ENCODE data around the gene FSTL5. TPM values are rescaled to one million over a fixed set of nuclear protein-coding genes. Genes with fewer than 3 reads are reported as not detected.

Gene FSTL5
- total RNA-seq, 1 experiment from 2014 or later, result 1.9 TPM

DNA sequence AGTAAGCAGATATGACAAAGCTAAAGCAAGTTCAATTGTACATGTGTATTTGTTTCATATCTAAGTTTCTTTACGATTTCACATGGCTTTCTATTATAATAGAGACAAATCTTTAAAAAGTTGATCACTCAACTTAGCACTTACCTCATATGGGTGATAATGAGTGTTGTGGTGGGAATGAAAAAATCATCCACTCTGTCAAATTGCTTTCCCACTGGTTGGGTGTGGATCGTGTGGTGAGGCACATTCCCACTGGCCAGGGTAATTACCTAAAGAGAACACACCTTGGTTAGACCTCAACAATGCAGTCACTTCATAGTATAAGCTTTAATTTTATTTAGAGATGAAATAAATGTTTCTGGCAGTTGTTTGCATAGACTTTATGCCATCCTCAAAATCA lies 708.9 kb downstream of the FSTL5 start:
- H3K4me3 Mint-ChIP-seq (ENCODE audit: unreplicated experiment), result no peak overlapping the region
- Histone ChIP-seq H3K9me3 (no peaks in the 10 kb centered on the region), H3K4me3 (ENCODE audit: low read depth, low read length) (no peak overlapping the region), H3K36me3 (ENCODE audit: control insufficient read depth, insufficient read depth, low read length) (no peaks in the 10 kb centered on the region), H3K4me1 (no peaks in the 10 kb centered on the region), H3K27me3 (replicated peaks; ENCODE audit: control insufficient read depth, insufficient read depth, low read length) (no peaks in the 10 kb centered on the region)
- no peaks in the 10 kb centered on the region for H3K36me3 Mint-ChIP-seq (ENCODE audit: insufficient read depth, unreplicated experiment)
- no peak overlapping the region for H3K27ac Mint-ChIP-seq (ENCODE audit: unreplicated experiment)
- TF ChIP-seq, protein P1, sequence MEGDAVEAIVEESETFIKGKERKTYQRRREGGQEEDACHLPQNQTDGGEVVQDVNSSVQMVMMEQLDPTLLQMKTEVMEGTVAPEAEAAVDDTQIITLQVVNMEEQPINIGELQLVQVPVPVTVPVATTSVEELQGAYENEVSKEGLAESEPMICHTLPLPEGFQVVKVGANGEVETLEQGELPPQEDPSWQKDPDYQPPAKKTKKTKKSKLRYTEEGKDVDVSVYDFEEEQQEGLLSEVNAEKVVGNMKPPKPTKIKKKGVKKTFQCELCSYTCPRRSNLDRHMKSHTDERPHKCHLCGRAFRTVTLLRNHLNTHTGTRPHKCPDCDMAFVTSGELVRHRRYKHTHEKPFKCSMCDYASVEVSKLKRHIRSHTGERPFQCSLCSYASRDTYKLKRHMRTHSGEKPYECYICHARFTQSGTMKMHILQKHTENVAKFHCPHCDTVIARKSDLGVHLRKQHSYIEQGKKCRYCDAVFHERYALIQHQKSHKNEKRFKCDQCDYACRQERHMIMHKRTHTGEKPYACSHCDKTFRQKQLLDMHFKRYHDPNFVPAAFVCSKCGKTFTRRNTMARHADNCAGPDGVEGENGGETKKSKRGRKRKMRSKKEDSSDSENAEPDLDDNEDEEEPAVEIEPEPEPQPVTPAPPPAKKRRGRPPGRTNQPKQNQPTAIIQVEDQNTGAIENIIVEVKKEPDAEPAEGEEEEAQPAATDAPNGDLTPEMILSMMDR (IDR thresholded peaks at IDR 0.05; ENCODE audit: insufficient read depth in 1 of 2, low read depth in 1 of 2, low read length in 1 of 2, severe bottlenecking in 1 of 2, unreplicated experiment in 1 of 2), result no peak
- no peaks in the 10 kb centered on the region for H3K27me3 Mint-ChIP-seq (ENCODE audit: insufficient read depth, unreplicated experiment)
- ChIA-PET POLR2A (no interaction called here), CTCF (no interaction called here)
- no peaks in the 10 kb centered on the region for H3K9me3 Mint-ChIP-seq (ENCODE audit: unreplicated experiment)
- BruUV-seq (replicated peaks), result no TSS peak
- intact Hi-C loops (cut with micrococcal nuclease; ENCODE audit: unreplicated experiment), result no loop called here
- no peak for DNase-seq
- no peaks in the 10 kb centered on the region for H3K4me1 Mint-ChIP-seq (ENCODE audit: low read depth, unreplicated experiment)

- ChIA-PET CTCF (no interaction called here), POLR2A (no interaction called here)
- Histone ChIP-seq H3K4me3 (ENCODE audit: low read depth, low read length) (no peak overlapping the region), H3K36me3 (ENCODE audit: control insufficient read depth, insufficient read depth, low read length) (no peaks in the 10 kb centered on the region), H3K27me3 (replicated peaks; ENCODE audit: control insufficient read depth, insufficient read depth, low read length) (no peaks in the 10 kb centered on the region), H3K9me3 (no peaks in the 10 kb centered on the region), H3K4me1 (no peaks in the 10 kb centered on the region)
- no peak overlapping the region for H3K4me3 Mint-ChIP-seq (ENCODE audit: unreplicated experiment)
- no peak overlapping the region for H3K27ac Mint-ChIP-seq (ENCODE audit: unreplicated experiment)
- TF ChIP-seq, protein P1 (IDR thresholded peaks at IDR 0.05; ENCODE audit: insufficient read depth in 1 of 2, low read depth in 1 of 2, low read length in 1 of 2, severe bottlenecking in 1 of 2, unreplicated experiment in 1 of 2), result no peak
- BruUV-seq (replicated peaks), result no TSS peak
- no peaks in the 10 kb centered on the region for H3K9me3 Mint-ChIP-seq (ENCODE audit: unreplicated experiment)
- no peaks in the 10 kb centered on the region for H3K4me1 Mint-ChIP-seq (ENCODE audit: low read depth, unreplicated experiment)
- intact Hi-C loops (cut with micrococcal nuclease; ENCODE audit: unreplicated experiment), result no loop called here
- no peak for DNase-seq
- no peaks in the 10 kb centered on the region for H3K27me3 Mint-ChIP-seq (ENCODE audit: insufficient read depth, unreplicated experiment)
- H3K36me3 Mint-ChIP-seq (ENCODE audit: insufficient read depth, unreplicated experiment), result no peaks in the 10 kb centered on the region
Observed at GRCh38 chr4:161448550-161449180, 715.1 kb downstream of the FSTL5 start.

DNA sequence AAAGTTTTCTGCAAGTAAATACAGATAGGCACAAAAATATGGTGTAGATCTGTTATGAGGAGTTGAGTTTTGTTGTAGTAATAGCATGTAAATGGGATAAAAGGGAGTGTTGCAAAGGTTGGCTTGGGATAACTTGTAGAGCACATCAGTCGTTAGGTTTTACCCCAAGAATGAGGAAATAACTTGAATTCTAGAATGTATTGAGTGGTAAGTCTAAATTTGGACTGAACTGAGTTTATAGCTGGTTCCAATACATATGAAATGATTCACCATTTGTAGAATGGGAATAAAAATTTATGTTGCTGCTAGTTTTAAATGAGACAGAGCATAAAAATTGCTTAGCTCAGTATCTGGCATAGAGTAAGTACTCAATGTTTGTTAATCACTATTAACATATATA lies 719.2 kb downstream of the FSTL5 start:
- CTCF ChIA-PET, result no interaction called here

More for the DNA sequence above, 719.2 kb downstream of the FSTL5 start:
- Histone ChIP-seq H3K27me3 (replicated peaks; ENCODE audit: control insufficient read depth, insufficient read depth, low read length) (no peaks in the 10 kb centered on the region), H3K4me3 (ENCODE audit: low read depth, low read length) (no peak overlapping the region), H3K9me3 (no peaks in the 10 kb centered on the region), H3K36me3 (ENCODE audit: control insufficient read depth, insufficient read depth, low read length) (no peaks in the 10 kb centered on the region), H3K4me1 (no peaks in the 10 kb centered on the region)
- TF ChIP-seq, protein P1 (IDR thresholded peaks at IDR 0.05; ENCODE audit: insufficient read depth in 1 of 2, low read depth in 1 of 2, low read length in 1 of 2, severe bottlenecking in 1 of 2, unreplicated experiment in 1 of 2), result no peak
- no TSS peak for BruUV-seq (replicated peaks)
- Mint-ChIP-seq H3K27ac (ENCODE audit: unreplicated experiment) (no peak overlapping the region), H3K27me3 (ENCODE audit: insufficient read depth, unreplicated experiment) (no peaks in the 10 kb centered on the region), H3K4me1 (ENCODE audit: low read depth, unreplicated experiment) (no peaks in the 10 kb centered on the region), H3K4me3 (ENCODE audit: unreplicated experiment) (no peak overlapping the region), H3K36me3 (ENCODE audit: insufficient read depth, unreplicated experiment) (no peaks in the 10 kb centered on the region), H3K9me3 (ENCODE audit: unreplicated experiment) (no peaks in the 10 kb centered on the region)
- POLR2A ChIA-PET, result no interaction called here
- no peak for DNase-seq
- intact Hi-C loops (cut with micrococcal nuclease; ENCODE audit: unreplicated experiment), result no loop called here
